Measurements from ENCODE around the gene GABRG3.

GABRG3 gene

GRCh38 chr15:27254055-27254454 is 283.1 kb downstream of the GABRG3 start:
- DNase-seq, result no peak

DNA sequence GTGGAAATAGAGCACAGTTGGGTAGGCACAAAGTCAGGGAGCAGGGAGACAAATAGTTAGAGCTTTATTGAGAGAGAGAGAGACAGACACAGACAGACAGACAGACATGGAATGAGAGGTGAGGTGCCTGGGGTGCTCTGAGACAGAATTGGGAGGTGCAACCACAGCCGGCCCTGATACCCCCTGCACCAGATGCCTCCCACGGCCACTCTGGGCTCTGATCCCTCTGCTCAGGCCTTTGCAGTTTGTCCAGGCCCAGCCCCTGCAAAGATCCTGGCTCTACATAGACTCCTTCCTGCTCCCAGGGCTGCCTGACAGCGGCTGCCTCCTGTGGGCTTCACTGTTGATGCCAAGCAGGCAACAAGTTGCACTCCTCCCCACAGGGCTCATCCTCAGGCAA is 283.8 kb downstream of the GABRG3 start:
- no peak for DNase-seq

- DNase-seq, result no peak
Measured at GRCh38 chr15:27256446-27256845, 285.5 kb downstream of the GABRG3 start.

GRCh38 chr15:27258287-27258686 is 287.3 kb downstream of the GABRG3 start:
- DNase-seq, result no peak

DNA sequence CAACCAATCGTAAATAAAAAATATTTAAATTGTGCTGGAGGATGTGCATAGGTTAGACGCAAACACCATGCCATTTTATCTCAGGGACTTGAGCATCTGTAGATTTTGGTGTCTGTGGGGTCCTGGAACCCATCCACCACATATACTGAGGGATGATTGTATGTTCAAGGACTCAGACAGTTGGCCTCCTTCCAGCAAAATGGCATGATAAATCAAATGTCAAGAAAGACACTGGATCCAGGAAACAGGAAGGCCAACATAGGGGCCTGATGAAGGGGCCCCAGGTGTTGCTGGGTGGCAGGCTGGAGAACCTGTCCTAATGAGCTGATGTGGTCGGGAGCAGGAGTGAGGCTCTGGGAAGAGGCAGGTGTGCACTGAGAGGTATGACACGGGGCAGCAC is 289.5 kb downstream of the GABRG3 start:
- no peak for DNase-seq

DNA sequence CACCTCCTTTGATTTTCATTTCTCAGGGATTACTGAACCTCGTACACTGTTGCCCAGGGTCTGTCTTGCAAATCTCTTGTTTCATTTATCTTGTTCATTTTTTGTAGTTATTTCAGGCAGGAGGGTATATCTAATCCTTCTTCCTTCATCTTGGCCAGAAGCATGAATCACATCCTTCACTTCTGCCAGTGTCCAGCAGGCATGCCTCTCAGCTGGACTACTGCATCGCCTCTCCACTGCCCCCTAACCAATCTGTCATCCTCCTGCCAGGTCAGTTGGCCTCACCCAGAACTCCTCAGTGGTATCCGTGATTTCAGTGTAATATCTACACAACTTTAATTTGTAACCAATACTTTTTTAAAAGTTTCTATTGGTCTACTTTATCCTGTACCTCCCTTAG is 297.9 kb downstream of the GABRG3 start:
- DNase-seq, result no peak

- DNase-seq, result peak; percentile 88
Measured at GRCh38 chr15:27271258-27271657, 300.3 kb downstream of the GABRG3 start.

DNA sequence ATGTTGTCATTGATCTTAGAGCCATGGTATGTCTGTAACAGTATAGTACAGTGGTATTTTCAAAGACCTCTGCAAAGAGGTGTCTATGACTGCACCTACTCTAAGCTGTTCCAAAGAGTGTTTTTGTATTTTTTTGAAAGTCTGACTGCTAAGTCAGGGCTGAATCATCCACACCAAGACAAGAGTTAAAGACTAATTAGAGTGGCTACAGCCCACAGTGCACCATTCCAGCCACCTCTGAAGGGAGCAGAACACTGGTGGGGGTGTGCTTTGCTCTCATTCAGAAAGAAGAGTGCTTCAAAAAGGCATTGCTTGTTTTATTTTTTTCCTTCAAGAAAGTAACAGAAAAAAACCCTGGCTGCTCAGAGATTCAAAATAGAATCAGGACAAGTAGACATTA is 301.4 kb downstream of the GABRG3 start:
- no peak for DNase-seq

DNA sequence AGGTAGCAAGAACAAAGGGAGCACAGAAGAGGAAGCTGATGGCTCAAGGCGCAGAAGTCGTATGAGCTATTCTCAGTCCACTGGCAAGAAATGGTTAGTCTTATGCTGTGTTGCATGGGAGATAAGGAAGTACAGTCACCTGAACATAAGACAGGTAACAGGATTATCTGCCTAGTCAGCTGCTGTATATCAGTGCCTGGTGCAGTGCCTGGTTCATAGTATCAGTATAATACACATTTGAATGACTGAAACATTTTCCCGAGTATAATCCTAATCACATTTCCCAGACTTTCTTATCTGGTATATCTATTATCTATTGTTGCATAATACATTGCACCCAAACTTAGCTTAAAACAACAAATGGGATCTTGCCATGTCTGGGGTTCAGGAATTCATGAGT is 302.5 kb downstream of the GABRG3 start:
- no peak for DNase-seq

GRCh38 chr15:27278761-27279160 is 307.8 kb downstream of the GABRG3 start:
- no peak for DNase-seq

DNA sequence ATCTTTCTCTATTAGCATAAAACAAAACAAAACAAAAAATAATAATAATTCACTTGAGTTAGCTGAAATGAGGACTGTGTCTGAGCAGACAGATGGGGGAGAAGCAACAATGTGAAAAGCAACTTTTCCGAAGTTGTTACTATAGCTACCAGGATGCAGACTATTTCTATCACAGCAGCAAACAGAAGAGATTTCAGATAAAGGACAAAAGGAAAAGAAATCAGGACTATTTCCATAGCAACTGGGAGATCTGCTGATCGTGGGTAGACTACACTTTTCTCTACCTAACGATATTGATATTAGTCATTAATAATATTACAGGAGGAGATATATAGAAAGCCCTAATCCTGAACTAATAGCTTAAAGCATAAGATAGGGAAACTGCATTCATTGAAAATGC is 321.7 kb downstream of the GABRG3 start:
- no peak for DNase-seq

- no peak for DNase-seq
Measured at GRCh38 chr15:27293607-27294006, 322.6 kb downstream of the GABRG3 start.

- no peak for DNase-seq
Measured at GRCh38 chr15:27317736-27318135, 346.8 kb downstream of the GABRG3 start.

- DNase-seq, result no peak
Measured at GRCh38 chr15:27323801-27324200, 352.8 kb downstream of the GABRG3 start.

DNA sequence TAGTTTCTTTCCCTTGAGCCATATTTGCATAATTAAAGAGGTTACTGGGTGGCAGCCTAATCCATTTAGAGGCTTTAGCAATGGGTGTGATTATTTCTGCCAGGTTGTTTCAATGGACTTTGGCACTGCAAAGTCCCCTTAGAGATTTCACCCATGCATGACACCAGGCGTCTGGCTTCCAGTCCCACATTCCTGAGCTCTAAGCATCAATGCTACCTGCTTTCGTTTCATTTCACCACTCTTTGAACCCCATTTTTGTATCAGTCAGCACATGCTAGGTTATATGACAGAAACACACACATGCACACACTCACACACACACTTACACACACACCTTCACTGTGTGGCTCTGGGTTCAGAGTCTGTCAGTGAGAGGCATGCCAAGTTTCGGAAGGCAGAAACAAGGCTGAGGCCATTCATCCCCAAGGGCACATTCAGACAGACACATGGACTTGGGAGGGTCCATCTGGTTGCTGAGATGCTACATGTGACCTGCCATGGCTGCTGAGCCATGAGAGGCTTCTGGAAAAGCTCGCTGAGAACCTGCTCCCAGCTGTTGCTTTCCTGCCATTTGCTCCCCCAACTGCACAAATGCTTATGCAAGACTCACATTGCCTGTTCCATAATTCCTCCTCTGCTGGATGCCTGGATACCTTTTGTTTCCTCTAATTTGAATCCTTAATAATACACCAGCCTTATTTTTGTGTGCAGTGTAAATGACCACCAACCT is 354.1 kb downstream of the GABRG3 start:
- peak; percentile 25 for DNase-seq

- DNase-seq, result peak; percentile 82
Measured at GRCh38 chr15:27327467-27328025, 356.6 kb downstream of the GABRG3 start.

DNA sequence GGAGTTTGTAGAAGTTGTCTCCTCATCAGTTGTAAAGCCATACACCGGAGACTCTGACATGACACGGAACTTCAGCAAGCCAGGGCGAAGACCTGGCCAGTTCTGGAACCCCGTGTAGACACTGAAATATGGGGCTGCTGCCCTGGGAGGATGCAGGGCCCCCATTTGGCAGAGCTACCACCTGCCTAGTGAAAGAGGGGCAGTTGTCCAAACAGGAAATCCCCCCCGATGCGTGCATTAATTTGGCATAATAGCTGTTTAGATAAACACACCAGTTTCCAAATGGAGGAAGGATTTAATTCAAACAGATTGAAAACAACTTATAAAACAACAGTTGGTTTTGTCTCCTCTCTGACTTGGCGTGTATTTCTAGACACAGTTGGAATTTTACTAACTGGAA is 357.2 kb downstream of the GABRG3 start:
- DNase-seq, result peak; percentile 62

DNA sequence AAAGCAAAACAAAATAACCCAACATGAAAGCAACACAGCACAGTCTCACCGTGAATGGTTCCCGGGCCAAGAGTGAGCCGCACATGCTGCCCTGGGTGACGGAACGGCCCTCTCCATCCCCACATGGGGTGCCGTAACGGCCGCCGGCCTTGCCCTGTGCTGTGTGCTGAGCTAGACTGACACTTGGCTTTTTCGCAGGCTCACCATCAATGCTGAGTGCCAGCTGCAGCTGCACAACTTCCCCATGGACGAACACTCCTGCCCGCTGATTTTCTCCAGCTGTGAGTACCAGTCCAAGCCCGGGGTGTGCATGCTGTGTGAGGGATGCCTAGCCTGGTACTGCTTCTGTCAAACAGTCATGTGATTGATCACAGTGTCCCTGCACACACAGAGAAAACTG is 357.6 kb downstream of the GABRG3 start:
- DNase-seq, result peak; percentile 64

- no peak for DNase-seq
Measured at GRCh38 chr15:27330326-27330725, 359.3 kb downstream of the GABRG3 start.

- no peak for DNase-seq
Measured at GRCh38 chr15:27336676-27337075, 365.7 kb downstream of the GABRG3 start.

DNA sequence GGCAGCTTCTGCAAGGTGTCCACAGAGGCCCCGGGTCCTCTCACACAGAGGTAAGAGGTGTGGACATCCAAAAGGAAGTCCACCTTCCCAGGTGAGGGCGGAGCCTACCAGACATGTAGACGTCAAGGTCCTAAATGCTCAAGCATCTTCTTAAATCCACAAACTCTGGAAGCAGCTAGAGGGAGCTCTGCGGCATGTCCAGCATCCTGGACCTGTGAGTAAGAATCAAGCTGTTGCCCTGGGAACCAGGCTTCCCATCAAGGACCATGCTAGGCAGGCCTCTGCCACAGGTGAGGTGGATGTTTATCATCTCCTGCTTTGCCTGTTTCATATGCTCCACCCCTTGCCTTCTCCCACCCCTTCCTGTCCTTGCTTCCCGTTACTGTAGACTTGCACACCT is 368.2 kb downstream of the GABRG3 start:
- DNase-seq, result peak; percentile 27

- DNase-seq, result no peak
Measured at GRCh38 chr15:27341780-27342343, 370.9 kb downstream of the GABRG3 start.

- peak; percentile 71 for DNase-seq
Measured at GRCh38 chr15:27342991-27343390, 372.0 kb downstream of the GABRG3 start.

DNA sequence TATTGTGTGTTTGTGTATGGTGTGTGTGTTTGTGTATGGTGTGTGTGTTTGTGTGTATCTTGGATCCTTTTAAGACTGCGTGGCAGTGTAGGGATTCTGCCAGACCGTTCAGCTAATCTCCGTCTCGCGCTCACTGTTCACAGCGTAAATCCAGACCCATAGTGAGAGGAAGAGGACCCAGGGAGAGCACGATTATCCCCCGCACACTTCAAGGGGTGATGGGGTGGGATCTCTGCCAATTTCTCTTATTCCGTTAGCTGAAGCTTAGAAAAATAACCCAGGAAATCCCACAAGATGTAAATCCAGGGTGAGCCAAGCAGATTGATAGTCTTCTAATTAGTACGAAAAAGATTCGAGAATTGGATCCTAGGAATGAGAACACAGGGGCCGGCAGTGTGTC is 381.2 kb downstream of the GABRG3 start:
- DNase-seq, result no peak

- DNase-seq, result peak; percentile 53
Measured at GRCh38 chr15:27353856-27354255, 382.9 kb downstream of the GABRG3 start.
